Omental fat pad (tissue), 4 donors: ENCODE measurements around the gene LARP1. TPM values are rescaled to one million over a fixed set of nuclear protein-coding genes. Genes with fewer than 3 reads are reported as not detected.

Experiments
- ATAC-seq: fragments of 150-250 bp; one replicate; pipeline ENCODE4 v1.9.1; 2016; ENCODE audit warnings: mild to moderate bottlenecking, moderate library complexity; ENCODE audit not compliant: low FRiP score
- DNase-seq: peaks from one replicate; pipeline ENCODE4 v3.0.0-alpha.2; 2019; ENCODE audit warnings: low spot score
- CTCF ChIP-seq, 3 donors: fragments of 450-650 bp; IDR thresholded peaks; one replicate each; pipeline ENCODE4 v1.5.1; 2016 to 2017; ENCODE audit warnings: antibody characterized with exemption in 3 of 3, mild to moderate bottlenecking in 3 of 3, moderate library complexity in 2 of 3
- total RNA-seq, 4 donors: library from RNA; depleted of rRNA; stranded (reverse); fragments of >200 nt; gene quantifications; one replicate each; pipeline ENCODE4 v1.1.0, GENCODE V29; 2016

The LARP1 gene
- total RNA-seq, 4 donors from 2014 or later, result 80.5 to 155 (median 106) TPM

GRCh38 chr5:154776167-154776566 lies 21.0 kb downstream of the LARP1 start:
- DNase-seq, result no peak
- ATAC-seq, result no peak
- TF ChIP-seq CTCF (IDR thresholded peaks at IDR 0.05), result no peak

- no peak for DNase-seq
- TF ChIP-seq CTCF (IDR thresholded peaks at IDR 0.05), result no peak
- ATAC-seq, result no peak
These were observed 23.4 kb downstream of the LARP1 start for GRCh38 chr5:154778534-154778933.

GRCh38 chr5:154779105-154779504 lies 23.9 kb downstream of the LARP1 start:
- no peak for TF ChIP-seq CTCF (IDR thresholded peaks at IDR 0.05)
- DNase-seq (no peak), ATAC-seq (peak; percentile 60)

- DNase-seq, result no peak
- no peak for ATAC-seq
- TF ChIP-seq CTCF (IDR thresholded peaks at IDR 0.05), result no peak
These were observed 25.0 kb downstream of the LARP1 start for GRCh38 chr5:154780128-154780527.

GRCh38 chr5:154782326-154782725 lies 27.1 kb downstream of the LARP1 start:
- ATAC-seq (no peak), DNase-seq (no peak)
- no peak for TF ChIP-seq CTCF (IDR thresholded peaks at IDR 0.05)

GRCh38 chr5:154782812-154783592 lies 27.8 kb downstream of the LARP1 start:
- no peak for DNase-seq

More at GRCh38 chr5:154782812-154783592, 27.8 kb downstream of the LARP1 start:
- ATAC-seq, result no peak
- no peak for TF ChIP-seq CTCF (IDR thresholded peaks at IDR 0.05)
